ENCODE measurements around the gene KLHDC4. TPM values are rescaled to one million over a fixed set of nuclear protein-coding genes. Genes with fewer than 3 reads are reported as not detected.

The KLHDC4 gene
- polyA plus RNA-seq, 3 donors, result 11.2 to 26.4 (median 12.6) TPM

DNA sequence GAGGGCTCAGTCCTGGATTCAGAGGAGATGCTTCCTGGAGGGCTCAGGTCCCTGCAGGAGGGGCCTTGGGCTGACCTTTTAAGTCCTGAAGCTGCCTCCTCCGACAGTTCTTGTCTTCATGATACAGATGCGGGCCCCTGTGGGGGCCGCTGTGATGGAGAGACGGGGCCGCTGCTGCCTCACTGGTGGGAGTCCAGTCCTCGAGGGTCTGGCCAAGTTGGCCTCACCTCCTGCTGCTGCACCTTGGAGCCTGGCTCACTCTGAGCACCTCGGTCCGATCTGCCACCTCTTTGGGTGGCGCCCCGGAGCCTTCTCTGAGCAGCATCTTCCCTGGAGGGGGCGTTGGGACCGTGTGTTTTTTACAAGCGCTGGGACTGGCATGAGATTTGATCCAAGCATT is 79.1 kb downstream of the KLHDC4 start:
- no peaks in the 10 kb centered on the region for H3K27me3 ChIP-seq (ENCODE audit: control insufficient read depth in 2 of 2, insufficient read depth in 2 of 2, low read length in 2 of 2)
- intact Hi-C loops (cut with micrococcal nuclease), result no loop called here
- H3K4me3 Mint-ChIP-seq, result no peak overlapping the region

GRCh38 chr16:87685766-87686165 is 80.0 kb downstream of the KLHDC4 start:
- intact Hi-C loops (cut with micrococcal nuclease), result no loop called here
- no peak for DNase-seq

More for the DNA sequence above, 79.1 kb downstream of the KLHDC4 start:
- no peaks in the 10 kb centered on the region for H3K79me2 ChIP-seq (ENCODE audit: insufficient read depth, low read length)
- H3K9me3 ChIP-seq (replicated peaks in 1 of 2; ENCODE audit: control insufficient read depth in 1 of 2, insufficient read depth in 1 of 2, low read length in 2 of 2), result no peaks in the 10 kb centered on the region
- H3K27me3 Mint-ChIP-seq (ENCODE audit: low read depth in 3 of 3), result peaks cover 0 to 10% (median 1%) of the 10 kb centered on the region in 3 donors
- H3K4me2 ChIP-seq (replicated peaks; ENCODE audit: extremely low read depth, low read length, poor library complexity, severe bottlenecking), result no peak overlapping the region
- no peaks in the 10 kb centered on the region for H4K20me1 ChIP-seq (ENCODE audit: insufficient read depth, low read length)
- peaks cover 0 to 1% (median 0%) of the 10 kb centered on the region in 7 donors for H3K9me3 Mint-ChIP-seq
- H3K9ac ChIP-seq (ENCODE audit: insufficient read depth, low read length, poor library complexity, severe bottlenecking), result no peak overlapping the region
- no peak for DNase-seq
- no peaks in the 10 kb centered on the region for H3K36me3 ChIP-seq (replicated peaks in 1 of 2; ENCODE audit: control insufficient read depth in 1 of 2, insufficient read depth in 2 of 2, low read length in 2 of 2)
- no peak overlapping the region for H3K27ac Mint-ChIP-seq
- H3K27ac ChIP-seq (ENCODE audit: low read depth in 1 of 2, low read length in 2 of 2), result no peak overlapping the region
- peaks cover 7 to 8% of the 10 kb centered on the region in 2 donors for H3K4me1 ChIP-seq (ENCODE audit: control insufficient read depth in 1 of 2, insufficient read depth in 2 of 2, low read length in 2 of 2)
- WGBS (ENCODE audit: insufficient coverage), result 78% methylated on average over 13 of the region's 13 CpGs
- H3K4me1 Mint-ChIP-seq, result peaks cover 9% of the 10 kb centered on the region
- H3K4me3 ChIP-seq (replicated peaks in 1 of 3; ENCODE audit: low read depth in 2 of 3, low read length in 3 of 3), result no peak overlapping the region
- H2AFZ ChIP-seq (ENCODE audit: insufficient read depth, low read depth, low read length, poor library complexity, severe bottlenecking), result no peak overlapping the region
- TF ChIP-seq, protein P1, sequence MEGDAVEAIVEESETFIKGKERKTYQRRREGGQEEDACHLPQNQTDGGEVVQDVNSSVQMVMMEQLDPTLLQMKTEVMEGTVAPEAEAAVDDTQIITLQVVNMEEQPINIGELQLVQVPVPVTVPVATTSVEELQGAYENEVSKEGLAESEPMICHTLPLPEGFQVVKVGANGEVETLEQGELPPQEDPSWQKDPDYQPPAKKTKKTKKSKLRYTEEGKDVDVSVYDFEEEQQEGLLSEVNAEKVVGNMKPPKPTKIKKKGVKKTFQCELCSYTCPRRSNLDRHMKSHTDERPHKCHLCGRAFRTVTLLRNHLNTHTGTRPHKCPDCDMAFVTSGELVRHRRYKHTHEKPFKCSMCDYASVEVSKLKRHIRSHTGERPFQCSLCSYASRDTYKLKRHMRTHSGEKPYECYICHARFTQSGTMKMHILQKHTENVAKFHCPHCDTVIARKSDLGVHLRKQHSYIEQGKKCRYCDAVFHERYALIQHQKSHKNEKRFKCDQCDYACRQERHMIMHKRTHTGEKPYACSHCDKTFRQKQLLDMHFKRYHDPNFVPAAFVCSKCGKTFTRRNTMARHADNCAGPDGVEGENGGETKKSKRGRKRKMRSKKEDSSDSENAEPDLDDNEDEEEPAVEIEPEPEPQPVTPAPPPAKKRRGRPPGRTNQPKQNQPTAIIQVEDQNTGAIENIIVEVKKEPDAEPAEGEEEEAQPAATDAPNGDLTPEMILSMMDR (IDR thresholded peaks at IDR 0.05), result no peak
- H3K36me3 Mint-ChIP-seq, result no peaks in the 10 kb centered on the region

More at GRCh38 chr16:87685766-87686165, 80.0 kb downstream of the KLHDC4 start:
- no peak overlapping the region for H3K27ac ChIP-seq (ENCODE audit: low read depth in 1 of 2, low read length in 2 of 2)
- H3K27me3 ChIP-seq (ENCODE audit: control insufficient read depth in 2 of 2, insufficient read depth in 2 of 2, low read length in 2 of 2), result no peaks in the 10 kb centered on the region
- Mint-ChIP-seq H3K27ac (no peak overlapping the region), H3K36me3 (no peaks in the 10 kb centered on the region), H3K27me3 (ENCODE audit: low read depth in 3 of 3) (peaks cover 0 to 7% (median 1%) of the 10 kb centered on the region in 3 donors), H3K9me3 (peaks cover 0 to 1% (median 0%) of the 10 kb centered on the region in 7 donors), H3K4me1 (peaks cover 9% of the 10 kb centered on the region), H3K4me3 (no peak overlapping the region)
- no peaks in the 10 kb centered on the region for H3K79me2 ChIP-seq (ENCODE audit: insufficient read depth, low read length)
- H3K9ac ChIP-seq (ENCODE audit: insufficient read depth, low read length, poor library complexity, severe bottlenecking), result no peak overlapping the region
- TF ChIP-seq, protein P1 (IDR thresholded peaks at IDR 0.05), result no peak
- H4K20me1 ChIP-seq (ENCODE audit: insufficient read depth, low read length), result no peaks in the 10 kb centered on the region
- no peaks in the 10 kb centered on the region for H3K9me3 ChIP-seq (replicated peaks in 1 of 2; ENCODE audit: control insufficient read depth in 1 of 2, insufficient read depth in 1 of 2, low read length in 2 of 2)
- H2AFZ ChIP-seq (ENCODE audit: insufficient read depth, low read depth, low read length, poor library complexity, severe bottlenecking), result no peak overlapping the region
- no peak overlapping the region for H3K4me2 ChIP-seq (replicated peaks; ENCODE audit: extremely low read depth, low read length, poor library complexity, severe bottlenecking)
- peaks cover 7 to 9% of the 10 kb centered on the region in 2 donors for H3K4me1 ChIP-seq (ENCODE audit: control insufficient read depth in 1 of 2, insufficient read depth in 2 of 2, low read length in 2 of 2)
- 87% methylated on average over 11 of the region's 13 CpGs for WGBS (ENCODE audit: insufficient coverage)
- no peak overlapping the region for H3K4me3 ChIP-seq (replicated peaks in 1 of 3; ENCODE audit: low read depth in 2 of 3, low read length in 3 of 3)
- H3K36me3 ChIP-seq (replicated peaks in 1 of 2; ENCODE audit: control insufficient read depth in 1 of 2, insufficient read depth in 2 of 2, low read length in 2 of 2), result no peaks in the 10 kb centered on the region

All from CD14-positive monocyte (primary cell).